DND-41 (cell line): ENCODE data around the gene FMN1.

Experiments
- ATAC-seq: fragments of 200-7000 bp; cut with Tn5 transposase; 3 replicates; pipeline ENCODE4 v1.9.1; 2021; ENCODE audit warnings: low read depth; ENCODE audit not compliant: insufficient read depth
- DNase-seq: peaks from one replicate; pipeline ENCODE4 v3.0.0-alpha.2; 2020
- H2AFZ ChIP-seq: 2 replicates; pipeline ENCODE4 v1.6.0; 2012; ENCODE audit warnings: low read depth, low read length
- H3K27ac ChIP-seq: 2 replicates; pipeline ENCODE4 v1.5.1; 2012; ENCODE audit warnings: low read length, inconsistent platforms
- H3K27me3 ChIP-seq: fragments of 200-600 bp; sonication (generic); 2 replicates; pipeline ENCODE4 v1.6.0; 2012; ENCODE audit warnings: low read length, mild to moderate bottlenecking, inconsistent platforms; ENCODE audit not compliant: insufficient read depth, poor library complexity
- H3K36me3 ChIP-seq: 2 replicates; pipeline ENCODE4 v1.5.1; 2012; ENCODE audit warnings: low read length, inconsistent platforms; ENCODE audit not compliant: insufficient read depth
- H3K4me1 ChIP-seq: 2 replicates; pipeline ENCODE4 v1.5.1; 2012; ENCODE audit warnings: mild to moderate bottlenecking, low read length; ENCODE audit not compliant: insufficient read depth
- H3K4me2 ChIP-seq: 2 replicates; pipeline ENCODE4 v1.6.0; 2012; ENCODE audit warnings: mild to moderate bottlenecking, moderate library complexity, low read length, inconsistent platforms; ENCODE audit not compliant: insufficient read depth
- H3K4me3 ChIP-seq, 2 experiments: fragments of 200-600 bp in 1 of 2; shearing (Covaris generic) in 1 of 2; 2 replicates each; pipeline ENCODE4 v1.5.1; 2012 to 2016; ENCODE audit warnings: inconsistent platforms in 2 of 2, low read length in 2 of 2, mild to moderate bottlenecking in 2 of 2, low read depth in 1 of 2, moderate library complexity in 1 of 2
- H3K79me2 ChIP-seq: 2 replicates; pipeline ENCODE4 v1.6.0; 2012; ENCODE audit warnings: low read length, inconsistent platforms; ENCODE audit not compliant: insufficient read depth
- H3K9ac ChIP-seq: 2 replicates; pipeline ENCODE4 v1.6.0; 2012; ENCODE audit warnings: low read depth, mild to moderate bottlenecking, inconsistent platforms, low read length, moderate library complexity
- H3K9me3 ChIP-seq: 2 replicates; pipeline ENCODE4 v1.5.1; 2012; ENCODE audit warnings: low read length, moderate library complexity, mild to moderate bottlenecking, inconsistent platforms; ENCODE audit not compliant: insufficient read depth, severe bottlenecking
- H4K20me1 ChIP-seq: 2 replicates; pipeline ENCODE4 v1.6.0; 2012; ENCODE audit warnings: low read length; ENCODE audit not compliant: insufficient read depth
- CTCF ChIP-seq: IDR thresholded peaks from 2 replicates; pipeline ENCODE4 v1.5.1; 2012; ENCODE audit warnings: borderline replicate concordance, low read length, moderate library complexity, mild to moderate bottlenecking; ENCODE audit not compliant: poor library complexity, severe bottlenecking; ENCODE audit errors: extremely low read depth
- EZH2 ChIP-seq: IDR thresholded peaks from 3 replicates; pipeline ENCODE4 v1.6.1; 2012; ENCODE audit warnings: borderline replicate concordance, low read depth, mild to moderate bottlenecking, moderate library complexity, low read length, inconsistent platforms; ENCODE audit not compliant: severe bottlenecking

Gene FMN1

DNA sequence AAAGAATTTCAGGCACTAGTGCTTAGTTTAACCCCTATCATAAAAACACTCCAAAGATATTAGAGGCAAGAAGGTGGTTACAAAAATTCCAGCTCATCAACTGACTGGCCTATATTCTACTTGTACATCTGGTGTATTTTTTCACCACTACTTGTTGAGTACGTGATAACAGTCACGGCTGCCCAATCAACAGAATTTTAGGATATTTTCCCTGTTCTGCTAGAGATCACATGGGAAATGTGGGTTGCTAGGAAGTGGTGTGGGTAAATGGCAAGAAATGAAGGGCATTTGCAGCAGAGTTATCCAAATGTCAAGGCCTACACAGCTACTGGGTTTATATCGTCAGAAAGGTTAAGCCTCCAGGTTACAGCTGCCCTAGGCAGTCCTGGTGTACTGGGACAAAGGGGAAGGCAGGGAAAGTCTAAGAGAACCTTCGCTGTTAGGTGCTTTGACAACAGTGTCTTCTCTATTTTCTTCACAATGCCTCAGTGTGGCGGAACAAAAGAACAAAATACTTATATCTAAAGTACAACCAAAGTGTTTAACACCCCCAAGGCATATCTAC, 81.9 kb downstream of the FMN1 start:
- Histone ChIP-seq H3K9ac (no peak overlapping the region), H3K9me3 (no peaks in the 10 kb centered on the region), H3K4me2 (no peak overlapping the region), H3K27me3 (peaks cover 2% of the 10 kb centered on the region), H4K20me1 (no peaks in the 10 kb centered on the region), H2AFZ (no peak overlapping the region), H3K4me1 (no peaks in the 10 kb centered on the region), H3K27ac (no peak overlapping the region), H3K36me3 (no peaks in the 10 kb centered on the region), H3K79me2 (no peaks in the 10 kb centered on the region), H3K4me3 (no peak overlapping the region)
- DNase-seq (no peak), ATAC-seq (no peak)
- TF ChIP-seq CTCF (no peak), EZH2 (no peak)

DNA sequence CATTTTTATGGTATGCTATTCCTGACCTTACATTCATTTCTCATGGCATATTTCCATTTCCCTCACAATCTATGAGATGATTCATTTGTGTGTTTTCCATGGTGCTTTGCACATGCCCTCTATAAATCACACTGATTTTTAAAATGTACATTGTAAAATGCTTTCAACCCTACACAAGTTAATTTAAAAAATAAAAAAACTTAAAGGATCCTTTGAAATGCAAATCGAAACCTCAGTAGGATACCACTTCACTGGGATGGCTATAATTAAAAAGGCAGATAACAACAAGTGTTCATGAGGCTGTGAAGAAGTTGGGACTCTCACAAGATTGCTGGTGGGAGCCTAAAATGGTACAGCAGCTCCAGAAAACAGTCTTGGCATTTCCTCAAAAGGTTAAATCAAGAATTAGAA, 83.5 kb downstream of the FMN1 start:
- Histone ChIP-seq H3K27ac (no peak overlapping the region), H2AFZ (no peak overlapping the region), H3K9me3 (no peaks in the 10 kb centered on the region), H3K4me1 (no peaks in the 10 kb centered on the region), H3K27me3 (no peaks in the 10 kb centered on the region), H3K9ac (no peak overlapping the region), H3K4me2 (no peak overlapping the region), H3K4me3 (no peak overlapping the region), H4K20me1 (no peaks in the 10 kb centered on the region), H3K36me3 (no peaks in the 10 kb centered on the region), H3K79me2 (no peaks in the 10 kb centered on the region)
- no peak for TF ChIP-seq CTCF
- TF ChIP-seq EZH2: no peak
- ATAC-seq: no peak
- DNase-seq: no peak

- DNase-seq: no peak
- H4K20me1 ChIP-seq: no peaks in the 10 kb centered on the region
- no peak overlapping the region for H2AFZ ChIP-seq
- H3K9me3 ChIP-seq: no peaks in the 10 kb centered on the region
- H3K36me3 ChIP-seq: no peaks in the 10 kb centered on the region
- H3K4me2 ChIP-seq: no peak overlapping the region
- H3K9ac ChIP-seq: no peak overlapping the region
- peaks cover 15% of the 10 kb centered on the region for H3K4me1 ChIP-seq
- no peak for ATAC-seq
- H3K79me2 ChIP-seq: no peaks in the 10 kb centered on the region
- TF ChIP-seq CTCF (no peak), EZH2 (no peak)
- H3K27me3 ChIP-seq: no peaks in the 10 kb centered on the region
- no peak overlapping the region for H3K4me3 ChIP-seq
- H3K27ac ChIP-seq: no peak overlapping the region
Measured at GRCh38 chr15:33109345-33109744, 85.2 kb downstream of the FMN1 start.

- H3K27me3 ChIP-seq: no peaks in the 10 kb centered on the region
- no peaks in the 10 kb centered on the region for H3K9me3 ChIP-seq
- no peak overlapping the region for H2AFZ ChIP-seq
- H3K27ac ChIP-seq: no peak overlapping the region
- H3K4me1 ChIP-seq: peaks cover 22% of the 10 kb centered on the region
- ATAC-seq: no peak
- no peaks in the 10 kb centered on the region for H3K36me3 ChIP-seq
- H3K9ac ChIP-seq: no peak overlapping the region
- H3K4me3 ChIP-seq: no peak overlapping the region
- no peaks in the 10 kb centered on the region for H4K20me1 ChIP-seq
- H3K79me2 ChIP-seq: no peaks in the 10 kb centered on the region
- H3K4me2 ChIP-seq: no peak overlapping the region
- DNase-seq: no peak
- TF ChIP-seq CTCF: no peak
- TF ChIP-seq EZH2: no peak
Measured at GRCh38 chr15:33108518-33108917, 86.0 kb downstream of the FMN1 start.
